Measurements from ENCODE around the gene FLVCR1. TPM values are rescaled to one million over a fixed set of nuclear protein-coding genes. Genes with fewer than 3 reads are reported as not detected.

Gene FLVCR1
- total RNA-seq, 1 donor, result 15.1 TPM

DNA sequence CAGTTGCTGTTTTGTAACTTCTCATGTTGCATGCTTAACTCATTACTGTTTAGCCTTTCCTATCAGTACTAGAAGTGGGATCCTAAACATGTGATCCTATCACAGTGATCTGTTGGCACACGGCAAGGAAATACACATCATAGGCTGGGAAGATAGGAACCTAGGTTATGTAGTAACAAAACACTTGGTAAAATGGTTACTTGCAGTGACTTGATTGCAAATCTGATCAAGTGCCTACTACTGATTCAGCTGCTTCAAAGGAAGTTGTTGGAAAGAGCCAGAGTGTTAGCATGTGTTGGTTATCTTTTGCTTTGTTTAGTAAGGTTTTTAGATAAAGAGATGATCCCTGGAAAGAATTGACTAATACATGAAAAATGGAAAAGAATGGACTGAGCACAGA lies 83.4 kb downstream of the FLVCR1 start:
- DNase-seq (ENCODE audit: low read depth), result peak; percentile 35
- TF ChIP-seq, protein P1, sequence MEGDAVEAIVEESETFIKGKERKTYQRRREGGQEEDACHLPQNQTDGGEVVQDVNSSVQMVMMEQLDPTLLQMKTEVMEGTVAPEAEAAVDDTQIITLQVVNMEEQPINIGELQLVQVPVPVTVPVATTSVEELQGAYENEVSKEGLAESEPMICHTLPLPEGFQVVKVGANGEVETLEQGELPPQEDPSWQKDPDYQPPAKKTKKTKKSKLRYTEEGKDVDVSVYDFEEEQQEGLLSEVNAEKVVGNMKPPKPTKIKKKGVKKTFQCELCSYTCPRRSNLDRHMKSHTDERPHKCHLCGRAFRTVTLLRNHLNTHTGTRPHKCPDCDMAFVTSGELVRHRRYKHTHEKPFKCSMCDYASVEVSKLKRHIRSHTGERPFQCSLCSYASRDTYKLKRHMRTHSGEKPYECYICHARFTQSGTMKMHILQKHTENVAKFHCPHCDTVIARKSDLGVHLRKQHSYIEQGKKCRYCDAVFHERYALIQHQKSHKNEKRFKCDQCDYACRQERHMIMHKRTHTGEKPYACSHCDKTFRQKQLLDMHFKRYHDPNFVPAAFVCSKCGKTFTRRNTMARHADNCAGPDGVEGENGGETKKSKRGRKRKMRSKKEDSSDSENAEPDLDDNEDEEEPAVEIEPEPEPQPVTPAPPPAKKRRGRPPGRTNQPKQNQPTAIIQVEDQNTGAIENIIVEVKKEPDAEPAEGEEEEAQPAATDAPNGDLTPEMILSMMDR (IDR thresholded peaks at IDR 0.05; ENCODE audit: insufficient read depth, low read depth, low read length), result no peak
- H3K4me3 ChIP-seq (ENCODE audit: low read depth, low read length), result no peak overlapping the region

DNA sequence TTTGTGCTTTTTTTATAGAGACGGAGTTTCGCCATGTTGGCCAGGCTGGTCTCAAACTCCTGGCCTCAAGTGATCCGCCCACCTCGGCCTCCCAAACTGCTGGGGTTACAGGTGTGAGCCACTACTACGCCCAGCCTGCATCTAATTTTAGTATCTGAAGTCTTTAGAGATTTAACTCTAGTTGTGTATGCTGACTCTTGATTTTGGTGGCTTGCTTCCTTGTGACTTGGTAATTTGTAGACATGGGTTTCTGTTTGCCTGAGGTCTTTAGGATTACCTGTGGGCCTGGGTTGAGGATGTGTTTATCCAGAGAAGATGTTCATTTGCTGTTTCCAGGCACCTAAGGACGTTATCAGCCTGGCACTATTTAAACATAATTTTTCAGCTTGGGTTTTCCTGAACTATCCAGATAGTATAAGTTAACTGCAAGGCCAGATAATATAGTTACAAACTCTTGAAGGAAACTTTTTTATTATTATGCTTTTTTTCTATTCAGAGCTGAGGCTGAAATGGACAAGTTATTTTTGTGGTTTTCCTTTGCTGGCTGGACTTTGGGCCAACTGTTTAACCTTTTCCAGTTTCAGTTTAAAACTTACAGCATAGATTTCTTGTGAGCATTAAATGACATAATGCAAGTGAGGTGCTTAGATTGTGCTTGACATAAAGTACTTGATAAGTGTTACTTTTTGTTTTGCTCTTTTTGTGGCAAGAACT lies 84.8 kb downstream of the FLVCR1 start:
- H3K4me3 ChIP-seq (ENCODE audit: low read depth, low read length), result no peak overlapping the region
- DNase-seq (ENCODE audit: low read depth), result no peak
- TF ChIP-seq, protein P1 (IDR thresholded peaks at IDR 0.05; ENCODE audit: insufficient read depth, low read depth, low read length), result no peak

DNA sequence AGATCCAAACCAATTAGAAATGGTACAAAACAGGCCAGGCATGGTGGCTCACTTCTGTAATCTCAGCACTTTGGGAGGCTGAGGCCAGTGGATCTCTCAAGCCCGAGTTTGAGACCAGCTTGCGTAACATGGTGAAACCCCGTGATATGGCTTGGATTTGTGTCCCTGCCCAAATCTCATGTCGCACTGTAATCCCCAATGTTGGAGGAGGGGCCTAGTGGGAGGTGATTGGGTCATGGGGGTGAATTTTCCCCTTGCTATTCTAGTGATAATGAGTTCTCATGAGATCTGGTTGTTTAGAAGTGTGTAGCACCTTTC lies 85.3 kb downstream of the FLVCR1 start:
- TF ChIP-seq, protein P1 (IDR thresholded peaks at IDR 0.05; ENCODE audit: insufficient read depth, low read depth, low read length), result no peak
- no peak for DNase-seq (ENCODE audit: low read depth)
- H3K4me3 ChIP-seq (ENCODE audit: low read depth, low read length), result no peak overlapping the region

DNA sequence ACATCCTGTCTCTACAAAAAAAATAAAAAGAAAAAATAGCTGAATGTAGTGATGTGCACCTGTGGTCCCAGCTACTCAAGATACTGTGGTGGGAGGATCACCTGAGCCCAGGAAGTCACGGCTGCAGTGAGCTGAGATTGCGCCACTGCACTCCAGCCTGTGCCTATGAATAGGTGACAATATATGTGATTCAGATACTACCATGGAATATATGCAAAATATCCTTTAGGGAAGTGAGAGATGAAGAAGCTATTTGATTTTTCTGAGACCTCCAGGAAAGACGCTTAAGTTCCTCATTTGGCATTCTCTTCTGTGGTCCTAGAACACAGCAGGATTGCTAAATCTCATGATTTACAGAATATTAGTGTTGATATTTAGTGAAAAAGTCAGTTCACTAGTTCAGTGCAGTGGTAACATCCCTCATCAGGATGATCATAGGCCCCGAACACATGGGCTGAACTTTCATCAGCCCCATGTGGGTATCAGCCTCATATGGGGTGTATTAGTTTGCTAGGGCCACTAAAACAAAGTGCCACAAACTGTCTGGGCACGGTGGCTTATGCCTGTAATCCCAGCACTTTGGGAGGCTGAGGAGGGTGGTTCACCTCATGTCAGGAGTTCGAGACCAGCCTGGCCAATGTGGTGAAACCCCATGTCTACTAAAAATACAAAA lies 86.3 kb downstream of the FLVCR1 start:
- H3K4me3 ChIP-seq (ENCODE audit: low read depth, low read length), result no peak overlapping the region
- TF ChIP-seq, protein P1 (IDR thresholded peaks at IDR 0.05; ENCODE audit: insufficient read depth, low read depth, low read length), result no peak
- no peak for DNase-seq (ENCODE audit: low read depth)

DNA sequence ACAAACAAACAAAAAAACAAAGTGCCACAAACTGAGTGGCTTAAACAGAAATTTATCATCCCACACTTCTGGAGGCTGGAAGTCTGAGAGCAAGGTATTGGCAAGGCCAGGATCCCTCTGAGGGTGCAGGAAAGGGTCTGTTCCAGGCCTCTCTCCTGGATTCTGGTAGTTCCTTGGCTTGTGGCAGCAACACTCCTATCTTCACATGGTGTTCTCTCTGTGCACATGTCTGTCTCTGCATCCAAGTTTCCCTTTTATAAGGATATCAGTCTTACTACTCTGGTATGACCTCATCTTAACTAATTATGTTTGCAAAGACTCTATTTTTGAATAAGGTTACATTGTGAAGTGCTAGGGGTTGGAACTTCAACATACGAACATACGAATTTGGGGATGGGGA lies 87.0 kb downstream of the FLVCR1 start:
- TF ChIP-seq, protein P1 (IDR thresholded peaks at IDR 0.05; ENCODE audit: insufficient read depth, low read depth, low read length), result no peak
- DNase-seq (ENCODE audit: low read depth), result no peak
- H3K4me3 ChIP-seq (ENCODE audit: low read depth, low read length), result no peak overlapping the region

DNA sequence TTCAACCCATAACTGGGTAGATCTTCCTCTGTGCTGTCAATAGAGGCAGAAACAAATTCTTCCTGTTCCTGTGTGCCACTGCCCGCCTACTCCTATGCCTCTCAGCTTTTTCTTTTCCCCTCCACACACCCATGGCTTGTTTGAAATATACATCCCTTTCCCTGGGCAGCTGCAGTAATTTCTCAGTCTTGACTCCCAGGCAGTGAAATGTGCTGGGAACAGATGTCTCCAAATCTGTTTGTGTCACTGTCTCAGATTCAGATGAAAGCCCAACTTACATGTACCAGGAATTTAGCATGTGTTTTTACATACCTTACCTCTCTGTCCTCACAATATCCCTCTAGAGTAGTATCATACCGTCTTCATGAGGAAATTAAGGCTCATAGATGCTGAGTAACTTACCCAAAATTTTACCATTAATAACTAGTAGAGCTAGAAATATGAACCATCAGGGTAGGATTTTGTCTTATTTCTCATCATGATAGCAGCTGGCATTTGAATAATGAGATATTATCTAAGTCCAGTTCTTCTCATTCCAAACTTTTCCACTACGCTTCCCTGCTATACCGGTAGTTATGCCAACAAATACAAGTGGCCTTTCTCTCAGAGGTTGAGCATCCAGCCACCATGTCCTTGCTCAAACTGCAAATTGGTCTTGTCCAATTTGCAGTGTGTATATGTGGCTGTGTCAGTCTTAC lies 87.5 kb downstream of the FLVCR1 start:
- TF ChIP-seq, protein P1 (IDR thresholded peaks at IDR 0.05; ENCODE audit: insufficient read depth, low read depth, low read length), result no peak
- no peak for DNase-seq (ENCODE audit: low read depth)
- no peak overlapping the region for H3K4me3 ChIP-seq (ENCODE audit: low read depth, low read length)

All from fibroblast of villous mesenchyme (primary cell).